Loucy (cell line): ENCODE data around the gene MAP1B.

Experiments
- H2AFZ ChIP-seq: fragments of 200-600 bp; sonication (generic); 2 replicates; pipeline ENCODE4 v1.6.0; 2016; ENCODE audit warnings: antibody characterized with exemption, mild to moderate bottlenecking, low read length, moderate library complexity
- H3F3A ChIP-seq: fragments of 200-600 bp; 2 replicates; pipeline ENCODE4 v1.6.0; 2016; ENCODE audit warnings: antibody characterized with exemption, low read depth, mild to moderate bottlenecking
- H3K27me3 ChIP-seq: fragments of 200-600 bp; sonication (generic); 2 replicates; pipeline ENCODE4 v1.6.1; 2014; ENCODE audit warnings: low read length, mild to moderate bottlenecking; ENCODE audit not compliant: insufficient read depth, poor library complexity, severe bottlenecking
- H3K36me3 ChIP-seq: fragments of 200-600 bp; sonication (generic); 2 replicates; pipeline ENCODE4 v1.6.1; 2016; ENCODE audit warnings: low read length; ENCODE audit not compliant: insufficient read depth
- H3K4me1 ChIP-seq: fragments of 200-600 bp; sonication (generic); 2 replicates; pipeline ENCODE4 v1.5.1; 2014; ENCODE audit warnings: low read length, mild to moderate bottlenecking; ENCODE audit not compliant: insufficient read depth, poor library complexity, severe bottlenecking
- H3K4me2 ChIP-seq: fragments of 200-600 bp; sonication (generic); 2 replicates; pipeline ENCODE4 v1.6.0; 2014; ENCODE audit warnings: antibody characterized with exemption, low read length, low read depth, mild to moderate bottlenecking; ENCODE audit not compliant: poor library complexity, severe bottlenecking
- H3K4me3 ChIP-seq: fragments of 200-600 bp; sonication (generic); 2 replicates; pipeline ENCODE4 v1.5.1; 2014; ENCODE audit warnings: low read length, mild to moderate bottlenecking, mixed read lengths; ENCODE audit not compliant: poor library complexity, severe bottlenecking
- H3K79me2 ChIP-seq: fragments of 200-600 bp; sonication (generic); 2 replicates; pipeline ENCODE4 v1.6.1; 2014; ENCODE audit warnings: low read length; ENCODE audit not compliant: insufficient read depth
- H3K9ac ChIP-seq: fragments of 200-600 bp; sonication (generic); 2 replicates; pipeline ENCODE4 v1.6.0; 2014; ENCODE audit warnings: mild to moderate bottlenecking, low read depth, low read length, moderate library complexity; ENCODE audit not compliant: poor library complexity, severe bottlenecking
- H3K9me2 ChIP-seq: fragments of 200-600 bp; sonication (generic); replicated peaks from 2 replicates; pipeline ENCODE4 v1.6.1; 2016; ENCODE audit warnings: low read depth, low read length, mixed read lengths
- H3K9me3 ChIP-seq: fragments of 200-600 bp; sonication (generic); 2 replicates; pipeline ENCODE4 v1.6.1; 2014; ENCODE audit warnings: mild to moderate bottlenecking, antibody characterized with exemption, low read length, low read depth; ENCODE audit not compliant: insufficient read depth
- H4K20me1 ChIP-seq: fragments of 200-600 bp; sonication (generic); 2 replicates; pipeline ENCODE4 v1.6.0; 2014; ENCODE audit warnings: antibody characterized with exemption, low read length, mild to moderate bottlenecking; ENCODE audit not compliant: insufficient read depth, poor library complexity, severe bottlenecking
- CTCF ChIP-seq: fragments of 200-600 bp; sonication (generic); conservative IDR thresholded peaks from 2 replicates; pipeline ENCODE4 v1.5.1; 2014; ENCODE audit warnings: mild to moderate bottlenecking, antibody characterized with exemption, low read length
- EZH2phosphoT487 ChIP-seq: fragments of 200-600 bp; IDR thresholded peaks from 2 replicates; pipeline ENCODE4 v1.6.1; 2018; ENCODE audit warnings: antibody characterized with exemption, mild to moderate bottlenecking, moderate library complexity, borderline replicate concordance

The MAP1B gene

GRCh38 chr5:72108202-72109061, 1.2 kb downstream of the MAP1B start:
- Histone ChIP-seq H3K9me3 (no peaks in the 10 kb centered on the region), H3K4me1 (no peaks in the 10 kb centered on the region), H3K4me2 (no peak overlapping the region), H3K9ac (no peak overlapping the region), H3K27me3 (no peaks in the 10 kb centered on the region), H3F3A (no peaks in the 10 kb centered on the region), H2AFZ (no peak overlapping the region), H3K9me2 (no peaks in the 10 kb centered on the region), H3K36me3 (no peaks in the 10 kb centered on the region), H3K79me2 (no peaks in the 10 kb centered on the region), H3K4me3 (no peak overlapping the region), H4K20me1 (no peaks in the 10 kb centered on the region)
- TF ChIP-seq CTCF (no peak), EZH2phosphoT487 (no peak)

GRCh38 chr5:72109062-72109411, 1.8 kb downstream of the MAP1B start:
- Histone ChIP-seq H3K9ac (no peak overlapping the region), H3K4me1 (no peaks in the 10 kb centered on the region), H3K4me3 (no peak overlapping the region), H3K9me2 (no peaks in the 10 kb centered on the region), H3K36me3 (no peaks in the 10 kb centered on the region), H3K9me3 (no peaks in the 10 kb centered on the region), H4K20me1 (no peaks in the 10 kb centered on the region), H3K4me2 (no peak overlapping the region), H3F3A (no peaks in the 10 kb centered on the region), H2AFZ (no peak overlapping the region), H3K79me2 (no peaks in the 10 kb centered on the region), H3K27me3 (no peaks in the 10 kb centered on the region)
- TF ChIP-seq EZH2phosphoT487 (no peak), CTCF (no peak)

- TF ChIP-seq CTCF (no peak), EZH2phosphoT487 (no peak)
- no peak overlapping the region for H3K9ac ChIP-seq
Measured at GRCh38 chr5:72109625-72110024, 2.4 kb downstream of the MAP1B start.

More at GRCh38 chr5:72109625-72110024, 2.4 kb downstream of the MAP1B start:
- no peaks in the 10 kb centered on the region for H3K79me2 ChIP-seq
- no peaks in the 10 kb centered on the region for H3K9me3 ChIP-seq
- no peaks in the 10 kb centered on the region for H3K9me2 ChIP-seq
- H3F3A ChIP-seq, result no peaks in the 10 kb centered on the region
- no peaks in the 10 kb centered on the region for H4K20me1 ChIP-seq
- H3K36me3 ChIP-seq, result no peaks in the 10 kb centered on the region
- H3K4me3 ChIP-seq, result no peak overlapping the region
- no peak overlapping the region for H3K4me2 ChIP-seq
- no peak overlapping the region for H2AFZ ChIP-seq
- H3K4me1 ChIP-seq, result no peaks in the 10 kb centered on the region
- H3K27me3 ChIP-seq, result no peaks in the 10 kb centered on the region
